HFF-Myc (cell line): ENCODE data around the gene PAX7.

Experiments
- DNase-seq: peaks from one replicate; pipeline ENCODE4 v3.0.0-alpha.2; 2011; ENCODE audit warnings: low read depth; ENCODE audit errors: extremely low read depth
- H3K4me3 ChIP-seq: replicated peaks from 2 replicates; pipeline ENCODE4 v1.5.1; 2011; ENCODE audit warnings: low read depth, mild to moderate bottlenecking, control low read depth, low read length
- TF ChIP-seq, protein P1 (sequence below): IDR thresholded peaks from 2 replicates; pipeline ENCODE4 v1.5.1; 2012; ENCODE audit warnings: mild to moderate bottlenecking, low read depth, low read length, control low read depth; ENCODE audit errors: missing control alignments

Gene PAX7

DNA sequence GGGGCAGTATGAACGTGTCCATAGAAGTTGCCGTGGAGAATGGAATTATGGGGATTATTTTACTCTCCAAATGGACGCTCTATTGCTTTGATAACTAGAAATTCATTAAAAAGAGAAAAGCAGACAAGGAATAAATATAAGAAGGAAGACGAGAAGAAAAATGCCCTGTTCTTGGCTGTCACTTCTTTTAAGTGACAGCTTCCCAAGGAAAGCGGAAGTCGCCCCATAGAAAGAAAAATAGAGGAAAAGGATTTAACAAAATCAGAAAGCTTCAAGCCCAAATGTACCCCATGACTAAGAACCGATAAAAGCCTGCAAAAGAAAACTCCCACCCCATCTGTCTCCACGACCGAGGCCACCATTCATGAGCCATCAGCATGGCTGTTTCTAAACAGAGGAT lies 143.1 kb downstream of the PAX7 start:
- H3K4me3 ChIP-seq, result no peak overlapping the region
- no peak for DNase-seq
- TF ChIP-seq, protein P1, sequence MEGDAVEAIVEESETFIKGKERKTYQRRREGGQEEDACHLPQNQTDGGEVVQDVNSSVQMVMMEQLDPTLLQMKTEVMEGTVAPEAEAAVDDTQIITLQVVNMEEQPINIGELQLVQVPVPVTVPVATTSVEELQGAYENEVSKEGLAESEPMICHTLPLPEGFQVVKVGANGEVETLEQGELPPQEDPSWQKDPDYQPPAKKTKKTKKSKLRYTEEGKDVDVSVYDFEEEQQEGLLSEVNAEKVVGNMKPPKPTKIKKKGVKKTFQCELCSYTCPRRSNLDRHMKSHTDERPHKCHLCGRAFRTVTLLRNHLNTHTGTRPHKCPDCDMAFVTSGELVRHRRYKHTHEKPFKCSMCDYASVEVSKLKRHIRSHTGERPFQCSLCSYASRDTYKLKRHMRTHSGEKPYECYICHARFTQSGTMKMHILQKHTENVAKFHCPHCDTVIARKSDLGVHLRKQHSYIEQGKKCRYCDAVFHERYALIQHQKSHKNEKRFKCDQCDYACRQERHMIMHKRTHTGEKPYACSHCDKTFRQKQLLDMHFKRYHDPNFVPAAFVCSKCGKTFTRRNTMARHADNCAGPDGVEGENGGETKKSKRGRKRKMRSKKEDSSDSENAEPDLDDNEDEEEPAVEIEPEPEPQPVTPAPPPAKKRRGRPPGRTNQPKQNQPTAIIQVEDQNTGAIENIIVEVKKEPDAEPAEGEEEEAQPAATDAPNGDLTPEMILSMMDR, result no peak

GRCh38 chr1:18775341-18775740 lies 144.7 kb downstream of the PAX7 start:
- TF ChIP-seq, protein P1, result no peak
- no peak overlapping the region for H3K4me3 ChIP-seq

GRCh38 chr1:18776777-18777176 lies 146.1 kb downstream of the PAX7 start:
- TF ChIP-seq, protein P1, result no peak
- no peak for DNase-seq
- H3K4me3 ChIP-seq, result no peak overlapping the region

More at GRCh38 chr1:18775341-18775740, 144.7 kb downstream of the PAX7 start:
- no peak for DNase-seq

- H3K4me3 ChIP-seq, result no peak overlapping the region
- TF ChIP-seq, protein P1, result no peak
- no peak for DNase-seq
Observed at GRCh38 chr1:18778437-18778836, 147.8 kb downstream of the PAX7 start.

GRCh38 chr1:18781031-18781430 lies 150.4 kb downstream of the PAX7 start:
- TF ChIP-seq, protein P1, result no peak
- no peak for DNase-seq
- no peak overlapping the region for H3K4me3 ChIP-seq

DNA sequence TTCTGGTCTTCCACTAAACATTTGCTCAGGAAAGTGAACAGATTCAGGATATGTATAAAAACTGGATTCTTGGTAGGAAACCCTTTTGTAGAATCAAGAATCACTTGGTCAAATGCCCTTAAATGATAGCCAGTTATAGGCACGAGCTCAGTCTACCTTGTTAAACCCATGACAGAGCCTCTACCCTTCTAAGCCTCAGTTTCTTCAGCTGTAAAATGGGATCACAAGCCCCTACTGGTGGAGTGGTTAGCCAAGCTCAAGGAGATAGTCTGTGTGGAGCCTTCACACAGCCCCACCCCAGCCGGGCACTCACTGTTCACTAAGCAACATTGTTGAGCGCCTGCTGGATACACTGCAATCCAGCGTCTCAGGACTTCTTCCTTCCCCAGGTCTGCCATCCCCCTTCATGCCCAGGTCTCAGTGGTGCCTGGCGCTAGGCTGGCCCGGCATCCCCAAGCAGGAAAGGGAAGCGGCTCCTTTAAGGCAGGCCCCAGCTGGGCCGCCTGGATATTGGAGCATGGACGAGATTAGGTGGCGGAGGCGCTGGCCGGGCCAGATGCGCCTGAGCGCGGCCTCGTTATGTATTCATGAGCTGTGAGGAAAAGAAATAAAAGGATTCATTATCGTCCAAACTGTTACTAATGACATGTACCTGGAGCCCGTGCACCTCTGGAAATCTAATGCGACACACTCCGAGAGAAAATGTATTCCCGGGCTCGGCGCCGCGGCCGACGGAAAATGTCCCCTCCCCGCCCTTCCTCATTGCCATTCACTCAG lies 153.2 kb downstream of the PAX7 start:
- H3K4me3 ChIP-seq, result no peak overlapping the region

More for the DNA sequence above, 153.2 kb downstream of the PAX7 start:
- DNase-seq, result no peak
- TF ChIP-seq, protein P1, result no peak
